ENCODE results near the gene GALNT9.

DNA sequence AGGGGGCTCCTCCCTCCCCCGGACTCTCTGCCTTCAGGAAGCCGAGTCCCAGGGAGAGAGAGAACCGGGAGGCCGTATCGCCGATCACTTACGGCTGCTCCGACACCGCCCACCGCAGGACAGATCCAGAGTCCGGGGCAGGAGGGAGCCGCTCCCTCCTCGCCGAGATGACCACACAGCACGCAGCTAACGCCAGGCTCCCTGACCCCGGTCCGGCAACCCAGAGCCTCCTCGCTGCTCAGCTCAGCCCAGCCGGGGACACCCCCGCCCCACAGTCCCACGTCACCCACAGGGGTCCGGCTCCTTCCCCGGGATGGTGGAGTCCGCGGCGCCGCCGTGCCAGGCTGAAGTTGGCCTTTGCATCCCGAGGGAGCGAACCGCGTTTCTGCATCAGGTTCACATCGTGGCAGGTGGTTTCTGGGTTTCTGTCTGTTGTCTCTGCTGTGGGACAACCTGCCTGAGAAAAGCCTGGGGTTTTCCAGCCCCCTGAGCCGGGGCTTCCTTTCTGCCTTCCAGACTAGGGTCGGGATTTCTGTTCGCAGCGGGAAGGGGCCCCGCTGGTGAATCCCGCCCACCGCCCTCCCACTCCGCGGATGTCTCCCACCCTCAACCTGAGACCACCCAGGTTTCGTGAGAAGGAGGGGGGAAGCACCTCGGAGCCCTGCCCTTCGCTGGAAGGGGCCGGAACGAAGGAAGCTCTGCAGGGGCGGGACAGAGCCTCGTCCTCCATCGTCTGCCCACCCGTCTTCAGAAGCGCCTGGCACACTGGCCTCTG, 123.9 kb downstream of the GALNT9 start:
- TF ChIP-seq, protein P1, sequence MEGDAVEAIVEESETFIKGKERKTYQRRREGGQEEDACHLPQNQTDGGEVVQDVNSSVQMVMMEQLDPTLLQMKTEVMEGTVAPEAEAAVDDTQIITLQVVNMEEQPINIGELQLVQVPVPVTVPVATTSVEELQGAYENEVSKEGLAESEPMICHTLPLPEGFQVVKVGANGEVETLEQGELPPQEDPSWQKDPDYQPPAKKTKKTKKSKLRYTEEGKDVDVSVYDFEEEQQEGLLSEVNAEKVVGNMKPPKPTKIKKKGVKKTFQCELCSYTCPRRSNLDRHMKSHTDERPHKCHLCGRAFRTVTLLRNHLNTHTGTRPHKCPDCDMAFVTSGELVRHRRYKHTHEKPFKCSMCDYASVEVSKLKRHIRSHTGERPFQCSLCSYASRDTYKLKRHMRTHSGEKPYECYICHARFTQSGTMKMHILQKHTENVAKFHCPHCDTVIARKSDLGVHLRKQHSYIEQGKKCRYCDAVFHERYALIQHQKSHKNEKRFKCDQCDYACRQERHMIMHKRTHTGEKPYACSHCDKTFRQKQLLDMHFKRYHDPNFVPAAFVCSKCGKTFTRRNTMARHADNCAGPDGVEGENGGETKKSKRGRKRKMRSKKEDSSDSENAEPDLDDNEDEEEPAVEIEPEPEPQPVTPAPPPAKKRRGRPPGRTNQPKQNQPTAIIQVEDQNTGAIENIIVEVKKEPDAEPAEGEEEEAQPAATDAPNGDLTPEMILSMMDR (IDR thresholded peaks at IDR 0.05; ENCODE audit: low read depth, low read length) = no peak
- TF ChIP-seq EZH2phosphoT487 (IDR thresholded peaks at IDR 0.05; ENCODE audit: low read depth) = no peak

All from OCI-LY3 (cell line).